HS-5 (cell line): Measurements from ENCODE around the gene OGT.
"Not testable (repeated sequence)": the region's sequence is repeated elsewhere in the genome, so short reads cannot be mapped to it uniquely, and the experiment has no call there.

Experiments
- DNase-seq: peaks from one replicate; pipeline ENCODE4 v3.0.0-alpha.2; 2012; ENCODE audit warnings: low read depth

Gene OGT

DNA sequence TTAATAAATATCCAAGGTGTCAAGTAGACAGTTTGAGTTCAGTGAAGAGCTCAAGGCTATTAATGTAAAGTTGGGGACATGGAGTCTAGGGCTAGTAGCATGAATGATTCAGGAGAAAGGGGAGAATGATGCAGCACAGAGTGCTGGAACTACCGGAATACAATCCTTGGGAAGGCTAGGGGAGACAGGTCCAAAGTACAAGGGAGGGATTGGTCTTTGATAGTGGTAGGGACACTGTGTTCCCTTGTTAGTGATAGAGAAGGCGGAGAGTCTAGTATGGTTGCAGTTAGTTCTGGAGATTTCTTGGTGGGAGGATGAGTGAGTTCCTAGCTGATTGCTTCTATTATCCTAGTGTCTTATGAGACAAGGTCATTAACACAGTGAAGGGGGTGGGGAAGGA, 54.0 kb downstream of the OGT start:
- DNase-seq = no peak

DNA sequence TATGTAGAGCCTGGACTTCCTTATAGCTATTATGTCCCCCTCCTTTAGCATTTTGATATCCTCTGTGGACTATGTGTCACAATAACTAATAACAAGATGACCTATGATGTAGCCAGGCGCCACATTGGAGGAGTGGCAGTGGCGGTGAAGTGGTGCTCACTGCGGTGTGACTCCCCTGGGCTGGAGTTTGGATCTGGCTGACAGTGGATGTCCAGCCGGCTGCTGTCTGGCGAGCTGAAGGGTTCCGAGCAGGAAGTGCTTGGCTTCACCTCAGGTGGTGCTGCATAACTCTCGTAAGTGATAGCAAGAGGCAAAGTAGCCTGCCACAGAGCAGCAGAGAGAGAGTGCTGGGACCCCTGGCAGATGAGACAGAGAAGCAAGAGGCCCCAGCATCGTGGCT, 60.3 kb downstream of the OGT start:
- not testable (repeated sequence) for DNase-seq

DNA sequence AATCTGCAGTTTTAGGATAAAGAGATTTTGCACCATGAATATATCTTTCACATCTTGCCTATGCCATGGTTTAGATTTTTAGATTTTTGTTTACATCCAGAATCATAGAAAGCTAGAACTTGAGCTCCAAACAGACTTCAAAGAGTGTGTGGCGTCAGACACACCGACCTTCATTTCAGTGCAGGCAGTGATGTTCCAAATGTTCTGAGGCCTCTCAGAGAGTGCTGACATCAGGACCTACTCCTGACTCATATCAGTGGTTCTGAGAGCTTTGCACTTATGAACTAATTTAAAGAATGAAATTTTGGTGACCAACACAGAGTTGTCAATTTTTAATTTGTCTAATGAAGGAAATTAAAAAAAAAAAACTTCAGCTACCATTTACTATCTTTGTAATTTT, 67.1 kb downstream of the OGT start:
- DNase-seq = no peak

DNA sequence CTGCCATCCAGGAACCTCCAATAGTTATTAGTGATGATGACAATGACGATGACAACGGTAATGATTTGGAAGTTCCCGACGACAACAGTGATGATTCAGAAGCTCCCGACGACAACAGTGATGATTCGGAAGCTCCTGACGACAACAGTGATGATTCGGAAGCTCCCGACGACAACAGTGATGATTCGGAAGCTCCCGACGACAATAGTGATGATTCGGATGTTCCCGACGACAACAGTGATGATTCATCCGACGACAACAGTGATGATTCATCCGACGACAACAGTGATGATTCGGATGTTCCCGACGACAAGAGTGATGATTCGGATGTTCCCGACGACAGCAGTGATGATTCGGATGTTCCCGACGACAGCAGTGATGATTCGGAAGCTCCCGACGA, 70.7 kb downstream of the OGT start:
- no peak for DNase-seq

DNA sequence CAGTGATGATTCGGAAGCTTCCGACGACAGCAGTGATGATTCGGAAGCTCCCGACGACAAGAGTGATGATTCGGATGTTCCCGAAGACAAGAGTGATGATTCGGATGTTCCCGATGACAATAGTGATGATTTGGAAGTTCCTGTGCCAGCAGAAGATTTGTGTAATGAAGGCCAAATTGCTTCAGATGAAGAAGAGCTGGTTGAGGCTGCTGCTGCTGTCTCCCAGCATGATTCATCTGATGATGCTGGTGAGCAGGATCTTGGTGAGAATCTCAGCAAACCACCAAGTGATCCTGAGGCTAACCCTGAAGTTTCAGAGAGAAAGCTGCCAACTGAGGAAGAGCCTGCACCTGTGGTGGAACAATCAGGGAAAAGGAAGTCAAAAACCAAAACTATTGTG, 71.2 kb downstream of the OGT start:
- DNase-seq = no peak

DNA sequence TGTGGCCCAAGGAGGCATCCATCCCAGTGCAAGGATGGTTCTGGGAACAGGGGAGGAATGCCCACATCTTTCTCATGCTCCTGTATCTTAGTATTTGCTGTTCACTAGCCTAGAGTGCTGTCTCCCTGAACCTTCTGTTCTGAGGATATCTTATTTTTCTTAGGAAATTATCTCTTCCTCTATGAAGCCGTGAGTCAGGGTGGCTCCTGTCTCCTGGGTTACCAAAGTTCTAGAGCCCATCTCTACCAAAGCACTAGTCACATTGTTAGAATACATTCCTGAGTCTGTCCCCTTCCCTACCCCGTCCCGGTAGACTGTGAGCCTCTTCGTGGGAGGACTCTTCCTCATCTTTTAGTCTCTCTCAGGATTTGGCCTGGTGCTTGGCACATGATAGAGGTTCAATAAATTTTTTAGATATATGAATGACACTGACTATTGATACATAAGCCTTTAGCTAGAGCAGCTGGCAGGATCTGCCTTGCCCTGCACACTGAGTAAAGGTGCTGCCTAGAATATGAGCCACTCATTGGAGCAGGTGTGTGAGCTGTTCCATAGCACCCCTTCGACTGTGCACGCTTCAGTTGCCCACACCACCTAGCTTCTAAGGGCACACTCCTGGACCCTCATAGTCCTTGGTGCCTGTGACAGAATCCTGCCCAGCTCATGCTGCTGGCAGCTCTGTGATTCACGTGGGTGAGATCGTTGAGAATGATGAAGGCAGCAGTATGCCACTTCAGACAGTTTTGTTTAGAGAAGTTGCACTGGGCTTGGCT, 72.1 kb downstream of the OGT start:
- no peak for DNase-seq

DNA sequence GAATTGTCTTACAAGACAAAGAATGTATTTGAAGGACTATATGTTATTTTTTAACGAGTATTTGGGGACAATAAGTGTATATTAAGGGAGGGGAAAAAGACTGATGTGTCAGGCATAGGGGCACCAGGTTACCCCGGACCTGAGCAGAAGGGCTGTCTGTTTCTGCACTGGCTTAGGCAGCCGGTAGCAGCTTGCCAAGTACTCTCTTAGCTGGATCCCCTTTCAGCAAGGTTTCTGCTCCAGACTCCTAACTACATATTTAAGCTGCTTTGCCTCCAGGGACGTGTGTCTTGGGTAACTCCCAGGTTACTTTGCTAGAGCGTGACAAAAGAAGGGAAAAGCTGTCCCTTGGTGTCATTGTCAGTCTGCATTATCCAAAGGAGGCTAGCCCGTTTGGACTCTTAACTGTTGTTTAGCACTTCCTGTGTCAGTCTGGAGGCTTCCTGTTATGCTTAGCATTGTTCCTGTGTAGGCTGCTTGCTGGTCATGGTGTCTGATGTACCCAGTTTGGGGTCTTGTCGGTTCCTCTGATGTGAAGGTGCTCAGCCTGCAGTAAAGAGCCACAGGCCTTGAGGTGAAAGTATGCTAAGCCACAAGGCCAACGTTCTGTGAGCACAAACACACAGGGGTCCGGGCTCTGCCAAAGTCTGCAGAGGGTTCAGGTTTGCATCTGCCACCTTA, 73.8 kb downstream of the OGT start:
- DNase-seq = no peak

DNA sequence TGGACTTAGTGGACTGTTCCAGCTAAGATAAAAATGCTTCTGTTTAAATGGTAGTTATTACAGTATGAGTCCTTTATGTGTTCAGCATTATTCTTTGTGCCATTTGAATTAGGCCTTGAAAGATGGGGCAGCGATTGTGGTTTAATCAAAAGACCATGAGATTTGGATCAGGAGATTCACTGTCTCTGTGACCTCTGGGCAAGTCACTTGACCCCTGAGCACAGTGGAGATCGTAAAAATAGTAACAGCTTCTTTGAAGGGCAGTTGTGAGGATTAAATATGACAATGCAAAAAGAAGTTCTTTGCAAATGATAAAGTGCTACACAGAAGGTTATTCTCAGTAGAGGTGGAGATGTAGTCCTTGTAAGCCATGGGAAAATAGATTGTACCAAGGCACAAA, 74.6 kb downstream of the OGT start:
- no peak for DNase-seq

DNA sequence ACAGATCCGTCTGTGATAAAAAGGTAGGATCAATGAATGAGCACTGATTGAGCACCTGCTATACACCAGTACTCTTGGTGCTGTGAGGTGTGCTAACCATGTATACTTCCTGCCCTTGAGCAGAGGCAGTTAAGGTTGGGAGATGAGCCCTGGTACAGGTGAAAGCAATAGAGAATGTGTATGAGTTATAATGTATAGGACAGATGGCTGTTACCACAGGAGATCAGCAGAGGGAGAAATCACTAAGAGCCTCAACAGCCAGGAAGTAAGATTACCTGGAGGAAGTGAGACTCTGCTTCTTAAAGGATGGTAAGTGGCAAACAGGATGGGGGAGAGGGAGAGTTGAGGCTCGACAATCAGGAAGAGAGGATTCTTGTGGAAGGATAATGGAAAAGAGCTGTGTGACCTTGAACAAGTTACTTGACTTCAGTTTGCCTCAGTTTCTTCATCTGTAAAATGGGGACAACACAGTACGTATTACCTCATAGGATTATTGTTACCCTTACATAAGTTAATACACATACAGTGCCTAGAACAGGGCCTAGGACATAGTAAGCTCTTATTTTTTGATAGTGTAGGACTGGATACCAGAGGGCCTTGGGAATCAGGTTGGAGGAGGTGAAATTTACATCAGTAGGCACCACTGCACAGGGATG, 76.3 kb downstream of the OGT start:
- DNase-seq = no peak

DNA sequence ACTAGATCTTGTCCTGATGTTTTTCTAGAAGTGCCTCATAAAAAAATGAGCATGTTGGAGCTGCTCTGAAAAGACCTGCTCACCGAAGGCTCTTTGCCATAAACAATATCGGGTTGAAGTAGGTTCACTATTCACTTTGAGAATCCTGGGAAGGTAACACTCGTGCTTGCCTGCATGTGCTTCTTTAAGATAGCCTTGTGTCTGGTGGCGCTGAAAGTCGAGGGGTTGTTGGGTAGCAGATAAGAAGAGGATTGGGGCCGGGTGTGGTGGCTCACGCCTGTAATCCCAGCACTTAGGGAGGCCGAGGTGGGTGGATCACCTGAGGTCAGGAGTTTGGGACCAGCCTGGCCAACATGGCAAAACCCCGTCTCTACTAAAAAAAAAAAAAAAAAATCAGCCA, 78.8 kb downstream of the OGT start:
- DNase-seq = not testable (repeated sequence)

DNA sequence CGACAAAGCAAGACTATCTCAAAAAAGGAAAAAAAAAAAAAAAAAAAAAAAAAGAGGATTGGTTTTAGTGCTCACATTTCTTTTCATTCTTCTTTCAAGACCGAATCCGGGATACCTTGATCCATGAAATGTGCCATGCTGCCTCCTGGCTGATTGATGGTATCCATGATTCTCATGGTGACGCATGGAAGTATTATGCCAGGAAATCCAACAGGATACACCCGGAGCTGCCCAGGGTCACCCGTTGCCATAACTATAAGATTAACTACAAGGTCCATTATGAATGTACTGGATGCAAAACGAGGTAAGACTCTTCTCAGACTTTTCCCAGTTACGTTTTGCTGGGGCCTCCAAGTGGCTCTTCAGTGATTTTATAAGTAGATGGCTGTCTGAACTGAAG, 79.4 kb downstream of the OGT start:
- no peak for DNase-seq

DNA sequence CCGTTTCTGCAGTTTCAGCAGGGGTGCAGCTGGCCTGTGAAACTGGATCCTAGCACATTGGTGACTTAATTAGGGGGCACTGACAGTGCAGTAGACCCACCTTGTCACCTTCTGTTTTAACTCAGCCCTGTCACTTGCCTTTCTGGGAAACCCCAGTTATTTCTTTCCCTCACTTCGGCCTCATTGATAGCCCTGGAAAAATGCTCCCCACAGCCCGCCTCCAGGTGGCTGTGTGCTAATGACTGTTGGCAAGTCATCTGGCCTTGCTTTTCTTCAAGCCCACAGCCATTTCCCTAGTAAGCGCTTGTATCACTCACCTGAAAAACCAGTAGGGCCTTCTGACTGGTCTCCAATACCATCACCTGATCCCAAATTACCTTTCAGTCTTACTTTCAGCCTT, 82.2 kb downstream of the OGT start:
- DNase-seq = no peak

DNA sequence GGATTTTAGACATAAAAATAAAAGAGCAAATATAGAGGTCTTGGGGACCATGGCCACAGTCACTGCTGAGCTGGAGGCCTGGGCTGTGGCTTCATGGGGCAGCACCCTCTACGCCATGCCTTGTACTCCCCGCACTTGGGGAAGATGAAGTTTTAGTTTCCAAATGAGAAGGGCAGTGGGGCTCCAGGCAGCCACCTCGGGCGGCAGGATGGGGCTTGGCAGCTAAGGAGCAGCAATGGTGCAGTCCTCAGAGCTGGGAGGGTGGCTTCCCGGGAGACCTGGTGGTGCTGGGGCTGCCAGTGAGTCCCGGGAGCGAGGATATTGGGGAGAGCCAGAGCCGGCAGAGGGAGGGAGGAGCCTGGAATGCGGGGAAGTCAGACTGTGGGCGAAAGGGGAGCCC, 83.0 kb downstream of the OGT start:
- no peak for DNase-seq

DNA sequence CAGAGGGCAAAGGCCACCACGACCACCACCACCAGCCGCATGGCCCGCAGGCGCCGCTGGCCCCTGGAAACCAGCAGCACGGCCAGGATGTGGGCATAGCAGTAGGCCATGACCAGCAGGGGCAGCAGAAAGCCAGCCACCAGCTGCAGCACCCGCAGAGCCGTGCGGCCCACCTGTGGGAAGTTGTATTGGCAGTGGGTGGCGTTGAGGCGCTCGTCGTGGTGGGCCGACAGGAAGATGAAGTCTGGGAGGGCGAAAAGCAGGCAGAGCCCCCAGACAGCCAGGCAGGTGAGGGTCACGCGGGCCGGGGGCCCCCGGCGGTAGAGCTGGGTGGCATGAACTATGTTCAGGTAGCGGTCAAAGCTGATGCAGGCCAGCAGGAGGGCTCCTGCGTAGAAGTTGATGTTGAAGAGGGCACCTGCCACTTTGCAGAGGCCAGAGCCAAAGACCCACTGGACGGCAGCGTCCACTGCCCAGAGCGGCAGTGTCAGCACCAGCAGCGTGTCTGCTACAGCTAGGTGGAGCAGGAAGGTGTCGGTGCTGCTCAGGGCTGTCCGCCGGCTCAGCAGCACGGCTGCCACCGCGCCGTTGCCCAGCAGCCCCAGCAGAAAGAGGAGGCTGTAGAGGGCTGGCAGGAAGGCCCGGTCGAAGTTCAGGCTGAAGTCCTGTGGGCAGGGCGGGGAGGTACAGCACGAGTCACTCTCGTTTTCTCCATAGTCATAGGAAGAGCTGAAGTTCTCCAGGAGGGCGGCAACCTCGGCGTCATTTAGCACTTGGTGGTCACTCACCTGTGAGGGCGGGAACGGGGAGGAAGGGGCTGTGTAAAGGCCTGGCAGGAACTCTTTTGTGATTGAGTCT, 84.0 kb downstream of the OGT start:
- DNase-seq = no peak

DNA sequence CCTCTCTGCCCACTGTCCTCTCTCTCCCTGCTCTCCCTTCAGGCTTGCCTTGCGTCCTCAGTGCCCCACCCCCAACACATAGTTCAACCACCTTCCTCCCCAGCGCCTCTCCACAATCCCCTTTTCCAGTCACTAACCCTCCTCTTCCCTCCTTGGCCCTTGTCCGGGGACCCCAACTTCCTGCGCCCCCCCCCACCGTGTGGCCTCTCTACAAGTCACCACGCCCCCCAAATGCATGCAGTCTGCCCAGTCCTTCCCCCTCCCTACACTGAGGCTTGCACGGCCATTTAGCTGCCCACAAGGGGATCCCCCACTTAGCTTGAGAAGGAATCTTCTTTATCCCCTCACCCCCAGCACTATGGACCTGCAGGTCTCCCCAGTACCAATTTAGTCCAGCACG, 84.8 kb downstream of the OGT start:
- no peak for DNase-seq

DNA sequence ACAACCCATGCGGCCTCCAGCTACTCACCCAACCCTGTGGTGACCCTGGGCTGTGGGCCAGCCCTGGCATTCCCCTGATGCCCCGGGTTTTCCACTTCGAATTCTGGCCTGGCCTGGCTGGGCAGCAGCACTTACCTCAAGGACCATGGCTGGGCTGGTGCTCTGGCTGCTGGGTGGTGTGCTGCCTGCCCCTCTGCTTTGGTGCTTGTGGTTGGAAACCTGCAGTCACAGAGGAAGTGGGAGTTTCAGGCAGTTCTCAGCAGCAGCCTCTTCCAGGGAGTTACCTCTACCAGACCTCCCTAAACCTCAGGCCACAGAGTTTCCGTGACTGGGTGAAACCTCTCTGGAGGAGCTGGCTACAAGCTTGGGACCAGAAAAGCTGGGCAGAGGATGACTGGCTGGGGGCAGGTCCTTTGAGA, 85.4 kb downstream of the OGT start, which contains the start of gene CXCR3:
TSS of gene CXCR3 (minus strand) at position 209 of the 419 bp plus-strand sequence. CDS start at position 147, 62 bp downstream.
- DNase-seq = no peak

DNA sequence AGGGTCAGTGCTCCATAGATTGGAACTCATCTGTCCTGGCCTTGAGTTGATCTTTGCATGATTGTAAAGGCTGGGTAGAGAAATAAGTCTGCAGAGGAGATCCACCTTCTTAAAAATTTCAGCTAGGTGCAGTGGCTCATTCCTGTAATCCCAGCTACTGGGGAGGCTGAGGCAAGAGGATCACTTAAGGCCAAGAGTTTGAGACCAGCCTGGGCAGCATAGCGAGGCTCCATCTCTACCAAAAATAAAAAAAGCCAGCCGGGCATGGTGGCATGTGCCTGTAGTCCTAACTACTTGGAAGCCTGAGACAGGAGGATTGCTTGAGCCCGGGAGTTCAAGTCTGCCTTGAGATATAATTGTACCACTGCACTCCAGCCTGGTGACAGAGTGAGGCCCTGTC, 85.9 kb downstream of the OGT start:
- no peak for DNase-seq

DNA sequence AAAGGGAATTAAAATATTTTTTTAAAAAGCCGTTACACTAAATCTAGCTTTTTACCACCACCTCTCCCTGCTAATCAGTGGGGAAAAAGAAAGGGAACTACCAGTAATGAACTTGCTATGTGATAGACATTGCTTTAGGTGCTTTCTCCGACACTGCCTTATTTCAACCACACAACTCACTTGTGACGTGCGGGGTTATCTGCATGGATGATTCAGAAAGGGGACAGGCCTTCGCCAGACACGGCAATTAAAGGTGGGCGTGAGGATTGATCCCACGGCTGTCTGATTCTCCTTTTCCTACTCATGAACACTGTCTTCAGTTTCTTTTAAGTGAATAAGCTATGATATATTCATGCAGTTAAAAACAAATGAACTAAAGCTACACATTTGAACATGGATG, 86.3 kb downstream of the OGT start:
- no peak for DNase-seq

DNA sequence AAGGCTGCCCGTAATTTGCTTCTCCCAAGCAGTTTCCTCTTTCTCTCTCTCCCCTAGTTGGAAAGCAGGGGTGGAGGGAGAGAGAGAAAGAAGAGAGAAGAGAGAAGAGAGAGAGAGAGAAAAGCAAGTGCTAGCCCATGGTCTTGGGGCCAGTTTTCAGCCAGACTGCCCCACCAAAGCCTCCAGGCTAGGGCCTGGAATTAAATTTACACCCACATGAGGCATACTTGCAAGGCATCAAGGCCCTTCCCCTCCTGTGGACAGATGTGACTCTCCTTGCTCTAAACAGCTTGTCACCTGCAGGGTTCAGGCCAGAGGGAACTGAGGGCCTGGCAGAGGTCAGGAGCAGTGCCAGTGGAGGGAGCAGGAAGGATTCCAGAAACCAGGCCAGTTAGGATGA, 87.1 kb downstream of the OGT start:
- no peak for DNase-seq

DNA sequence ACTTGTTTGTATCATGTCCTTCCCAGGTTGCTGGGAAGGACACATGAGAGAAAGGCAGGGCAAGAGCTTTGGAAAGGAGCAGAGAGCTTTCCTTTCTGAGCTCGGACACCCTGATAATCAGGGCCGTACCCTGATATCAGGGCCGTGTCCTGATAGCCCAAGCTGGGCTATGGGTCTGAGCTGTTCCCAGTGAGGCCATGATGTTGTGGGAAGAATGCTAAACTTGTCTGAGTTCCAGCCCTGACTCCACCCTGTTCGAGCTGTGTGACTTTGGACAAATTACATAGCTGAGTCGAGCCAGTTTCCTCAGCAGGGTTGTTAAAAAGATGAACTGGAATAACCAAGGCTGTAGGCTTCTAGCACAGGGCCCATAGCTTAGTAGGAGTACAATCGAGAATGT, 88.7 kb downstream of the OGT start:
- no peak for DNase-seq

DNA sequence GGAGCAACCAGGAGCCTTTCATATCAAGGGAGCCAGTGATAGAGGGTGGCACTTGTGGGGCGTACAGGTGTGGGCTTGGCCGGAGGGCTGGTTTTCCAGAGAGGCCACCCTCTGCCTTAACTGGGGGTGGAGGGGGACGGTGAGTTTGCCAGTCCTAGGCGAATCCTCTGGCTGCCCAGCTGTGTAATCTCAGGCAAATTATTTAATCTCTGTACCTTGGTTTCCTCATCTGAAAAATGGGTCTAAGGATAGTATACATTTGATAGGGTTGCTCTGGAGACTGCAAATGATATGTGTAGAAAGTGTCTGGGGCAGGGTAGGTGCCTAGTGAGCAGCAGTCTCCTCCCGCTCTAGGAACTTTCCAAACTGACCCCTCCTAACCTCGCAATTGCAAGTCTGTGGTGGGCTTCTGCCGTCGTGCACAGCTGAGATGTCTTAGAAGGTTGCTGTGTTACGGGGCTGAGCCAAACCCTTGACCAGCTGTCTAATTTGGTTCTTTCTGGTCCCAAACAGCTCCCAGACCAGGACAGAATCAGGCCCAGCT, 89.2 kb downstream of the OGT start:
- no peak for DNase-seq
